CD4-positive, alpha-beta T cell treated with Interleukin-17A for 1 hour (primary cell): ENCODE results near the gene SLC31A1.
"Not testable (repeated sequence)": the region's sequence is repeated elsewhere in the genome, so short reads cannot be mapped to it uniquely, and the experiment has no call there.

Experiments
- DNase-seq: peaks from one replicate; pipeline ENCODE4 v3.0.0-alpha.2; 2020

The SLC31A1 gene

GRCh38 chr9:113221800-113222481 lies 597 bp downstream of the SLC31A1 start:
- peak; percentile 1 for DNase-seq

GRCh38 chr9:113222482-113222841 lies 1.1 kb downstream of the SLC31A1 start:
- no peak for DNase-seq

- no peak for DNase-seq
Measured at GRCh38 chr9:113223963-113224362, 2.6 kb downstream of the SLC31A1 start.

GRCh38 chr9:113227436-113227835 lies 6.1 kb downstream of the SLC31A1 start:
- no peak for DNase-seq

- DNase-seq: no peak
Measured at GRCh38 chr9:113228130-113228665, 6.9 kb downstream of the SLC31A1 start.

GRCh38 chr9:113231701-113232100 lies 10.4 kb downstream of the SLC31A1 start:
- DNase-seq: no peak

GRCh38 chr9:113235701-113236255 lies 14.4 kb downstream of the SLC31A1 start:
- not testable (repeated sequence) for DNase-seq

- no peak for DNase-seq
Measured at GRCh38 chr9:113237026-113237425, 15.7 kb downstream of the SLC31A1 start.

GRCh38 chr9:113238202-113238858 lies 17.0 kb downstream of the SLC31A1 start:
- DNase-seq: no peak

- DNase-seq: no peak
Measured at GRCh38 chr9:113238859-113239232, 17.5 kb downstream of the SLC31A1 start.

GRCh38 chr9:113241161-113241560 lies 19.8 kb downstream of the SLC31A1 start:
- DNase-seq: no peak

GRCh38 chr9:113244556-113244955 lies 23.2 kb downstream of the SLC31A1 start:
- DNase-seq: no peak

- no peak for DNase-seq
Measured at GRCh38 chr9:113245894-113246293, 24.6 kb downstream of the SLC31A1 start.

- DNase-seq: no peak
Measured at GRCh38 chr9:113246928-113247327, 25.6 kb downstream of the SLC31A1 start.

GRCh38 chr9:113247640-113248039 lies 26.3 kb downstream of the SLC31A1 start:
- DNase-seq: no peak

- DNase-seq: not testable (repeated sequence)
Measured at GRCh38 chr9:113249661-113250060, 28.3 kb downstream of the SLC31A1 start.

- no peak for DNase-seq
Measured at GRCh38 chr9:113250807-113251206, 29.5 kb downstream of the SLC31A1 start.

GRCh38 chr9:113254991-113255390 lies 33.6 kb downstream of the SLC31A1 start:
- no peak for DNase-seq

- DNase-seq: no peak
Measured at GRCh38 chr9:113255438-113255837, 34.1 kb downstream of the SLC31A1 start.

- DNase-seq: no peak
Measured at GRCh38 chr9:113257863-113258262, 36.5 kb downstream of the SLC31A1 start.

- DNase-seq: no peak
Measured at GRCh38 chr9:113258282-113258681, 36.9 kb downstream of the SLC31A1 start.

GRCh38 chr9:113261917-113262671 lies 40.8 kb downstream of the SLC31A1 start:
- no peak for DNase-seq

GRCh38 chr9:113266174-113266573 lies 44.8 kb downstream of the SLC31A1 start:
- DNase-seq: no peak
